Measurements from ENCODE around the gene ATOSB.

DNA sequence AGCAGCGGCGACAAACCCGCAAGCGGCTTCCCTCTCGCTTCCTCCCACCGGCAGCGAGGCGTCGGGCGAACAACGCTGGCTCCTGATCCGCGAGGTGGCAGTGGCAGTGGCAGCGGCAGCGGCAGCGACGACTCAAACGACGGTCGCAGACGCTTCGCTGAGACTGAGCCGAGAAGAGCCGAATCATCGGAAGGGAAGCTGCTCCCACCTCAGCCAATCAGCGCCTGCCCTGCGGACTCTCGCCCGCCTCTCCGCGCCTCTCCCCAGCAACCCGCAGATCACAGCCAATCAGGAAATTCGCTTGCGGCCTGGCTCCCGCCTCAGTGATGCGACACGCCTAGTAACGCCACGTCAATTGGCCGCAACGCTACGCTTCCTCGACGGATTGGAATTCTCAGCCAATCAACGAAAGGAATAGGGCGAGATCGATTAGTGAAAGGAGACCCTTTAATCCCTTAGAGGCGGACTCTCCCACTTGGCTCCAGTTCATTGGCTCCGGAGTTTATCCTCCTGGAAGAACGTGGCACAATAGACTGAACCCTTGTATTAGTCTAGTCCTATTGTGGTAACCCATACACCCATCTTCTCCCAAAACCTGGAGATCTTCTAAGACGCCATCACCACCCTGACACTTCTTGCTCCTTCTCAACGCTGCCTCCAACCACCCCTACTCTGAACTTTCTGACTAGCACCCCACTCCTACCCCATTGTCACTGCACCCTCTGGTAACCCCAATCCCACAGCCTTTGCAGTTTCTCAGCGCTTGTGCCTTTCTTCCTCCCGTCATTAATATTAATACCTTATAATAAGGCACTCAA, 43.0 kb downstream of the ATOSB start, which contains the start of gene VCP:
- TF ChIP-seq, protein P1, sequence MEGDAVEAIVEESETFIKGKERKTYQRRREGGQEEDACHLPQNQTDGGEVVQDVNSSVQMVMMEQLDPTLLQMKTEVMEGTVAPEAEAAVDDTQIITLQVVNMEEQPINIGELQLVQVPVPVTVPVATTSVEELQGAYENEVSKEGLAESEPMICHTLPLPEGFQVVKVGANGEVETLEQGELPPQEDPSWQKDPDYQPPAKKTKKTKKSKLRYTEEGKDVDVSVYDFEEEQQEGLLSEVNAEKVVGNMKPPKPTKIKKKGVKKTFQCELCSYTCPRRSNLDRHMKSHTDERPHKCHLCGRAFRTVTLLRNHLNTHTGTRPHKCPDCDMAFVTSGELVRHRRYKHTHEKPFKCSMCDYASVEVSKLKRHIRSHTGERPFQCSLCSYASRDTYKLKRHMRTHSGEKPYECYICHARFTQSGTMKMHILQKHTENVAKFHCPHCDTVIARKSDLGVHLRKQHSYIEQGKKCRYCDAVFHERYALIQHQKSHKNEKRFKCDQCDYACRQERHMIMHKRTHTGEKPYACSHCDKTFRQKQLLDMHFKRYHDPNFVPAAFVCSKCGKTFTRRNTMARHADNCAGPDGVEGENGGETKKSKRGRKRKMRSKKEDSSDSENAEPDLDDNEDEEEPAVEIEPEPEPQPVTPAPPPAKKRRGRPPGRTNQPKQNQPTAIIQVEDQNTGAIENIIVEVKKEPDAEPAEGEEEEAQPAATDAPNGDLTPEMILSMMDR (IDR thresholded peaks at IDR 0.05; ENCODE audit: borderline replicate concordance, extremely low read depth, low read length, poor library complexity, severe bottlenecking) = no peak
- no peak for TF ChIP-seq EZH2 (IDR thresholded peaks at IDR 0.05; ENCODE audit: borderline replicate concordance, low read depth, low read length, severe bottlenecking)
